ENCODE data around the gene KLHL26.

The KLHL26 gene

GRCh38 chr19:18637673-18638630, 1.1 kb downstream of the KLHL26 start:
- no peak for DNase-seq (ENCODE audit: extremely low spot score)

GRCh38 chr19:18639706-18640243, 2.9 kb downstream of the KLHL26 start:
- ChIA-PET CTCF (interaction anchor here (1.0 to 1.2 kb wide), 3 partner anchors 9 to 36 kb away, joined by 3 to 4 read pairs (median 3); no protein-coding TSS in a partner anchor), POLR2A (no interaction called here)
- TF ChIP-seq CTCF (IDR thresholded peaks at IDR 0.05; ENCODE audit: control extremely low read depth, extremely low read depth, low read depth, missing control alignments) = no peak
- DNase-seq (ENCODE audit: extremely low spot score) = no peak

More at GRCh38 chr19:18637673-18638630, 1.1 kb downstream of the KLHL26 start:
- CTCF ChIA-PET = interaction anchor here (1.2 kb wide), 1 partner anchor 38 kb away, joined by 3 read pairs; no protein-coding TSS in a partner anchor
- no peak for TF ChIP-seq CTCF (IDR thresholded peaks at IDR 0.05; ENCODE audit: control extremely low read depth, extremely low read depth, low read depth, missing control alignments)
- POLR2A ChIA-PET = no interaction called here

DNA sequence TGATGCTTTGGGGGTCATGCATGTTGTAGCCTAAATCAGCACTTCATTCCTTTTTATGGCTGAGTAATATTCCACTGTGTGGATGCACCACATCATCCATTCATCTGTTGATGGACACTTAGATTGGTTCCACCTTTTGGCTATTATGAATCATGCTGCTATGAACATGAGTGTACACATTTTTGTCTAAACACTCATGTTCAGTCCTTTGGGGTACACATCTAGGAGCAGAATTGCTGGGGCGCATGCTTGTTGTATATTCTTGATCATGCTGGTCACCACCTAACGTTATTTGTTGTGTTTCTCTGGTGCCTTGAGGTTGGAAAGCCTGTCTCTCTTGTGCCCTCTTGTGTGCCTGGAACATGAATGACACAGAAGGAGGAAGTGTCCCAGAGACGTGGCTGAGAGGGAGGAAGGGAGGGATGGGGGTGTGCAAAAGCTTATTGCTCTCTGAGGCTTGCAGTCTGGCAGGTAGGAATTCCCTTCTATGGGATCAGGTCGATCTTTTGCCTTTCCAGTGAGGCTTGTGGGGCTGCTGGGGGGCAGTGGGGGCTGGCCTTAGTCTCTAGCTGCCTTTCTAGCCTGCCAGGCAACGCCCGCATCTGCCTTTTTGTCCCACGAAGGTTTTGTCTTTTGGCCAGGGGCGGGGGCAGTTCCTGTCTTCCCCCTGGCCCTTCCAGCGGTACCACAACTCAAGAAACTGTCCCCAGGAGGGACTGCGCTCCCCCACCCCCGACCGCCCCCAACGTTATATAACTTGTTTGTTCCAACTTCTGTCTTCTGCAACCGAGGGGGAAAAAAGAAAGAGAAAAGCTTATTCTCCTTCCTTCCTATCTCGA, 7.6 kb downstream of the KLHL26 start:
- CTCF ChIA-PET = no interaction called here
- POLR2A ChIA-PET = no interaction called here
- no peak for DNase-seq (ENCODE audit: extremely low spot score)
- TF ChIP-seq CTCF (IDR thresholded peaks at IDR 0.05; ENCODE audit: control extremely low read depth, extremely low read depth, low read depth, missing control alignments) = peak; percentile 20

- POLR2A ChIA-PET = no interaction called here
- no peak for TF ChIP-seq CTCF (IDR thresholded peaks at IDR 0.05; ENCODE audit: control extremely low read depth, extremely low read depth, low read depth, missing control alignments)
- CTCF ChIA-PET = no interaction called here
- DNase-seq (ENCODE audit: extremely low spot score) = no peak
Measured at GRCh38 chr19:18645035-18645511, 8.2 kb downstream of the KLHL26 start.

GRCh38 chr19:18646535-18647370, 9.9 kb downstream of the KLHL26 start:
- CTCF ChIA-PET = interaction anchor here (0.7 kb wide), 1 partner anchor 11 kb away, joined by 3 read pairs; no protein-coding TSS in a partner anchor
- DNase-seq (ENCODE audit: extremely low spot score) = no peak
- no peak for TF ChIP-seq CTCF (IDR thresholded peaks at IDR 0.05; ENCODE audit: control extremely low read depth, extremely low read depth, low read depth, missing control alignments)
- POLR2A ChIA-PET = no interaction called here
